ENCODE results near the gene KIF4A. TPM values are rescaled to one million over a fixed set of nuclear protein-coding genes. Genes with fewer than 3 reads are reported as not detected.
"Not testable (repeated sequence)": the region's sequence is repeated elsewhere in the genome, so short reads cannot be mapped to it uniquely, and the experiment has no call there.

KIF4A gene
- total and polyA plus RNA-seq, 10 donors, result 0.41 to 6.0 (median 2.3) TPM

GRCh38 chrX:70353514-70353913 is 63.6 kb downstream of the KIF4A start:
- 88 to 99% (median 96%) methylated on average over 5 of the region's 5 CpGs for WGBS, 5 donors
- Histone ChIP-seq H3K4me1 (no peaks in the 10 kb centered on the region), H3K4me3 (no peak overlapping the region), H3K27me3 (replicated peaks in 1 of 7) (no peaks in the 10 kb centered on the region), H3K36me3 (peaks cover 0 to 17% (median 0%) of the 10 kb centered on the region in 6 donors), H3K27ac (no peak overlapping the region), H3K9me3 (peaks cover 0 to 14% (median 0%) of the 10 kb centered on the region in 8 donors)
- intact Hi-C loops (cut with DNase I; ENCODE audit: low total_unique reads), result no loop called here
- no peak for DNase-seq
- TF ChIP-seq POLR2AphosphoS5 (IDR thresholded peaks at IDR 0.05) (no peak), POLR2A (IDR thresholded peaks at IDR 0.05) (no peak)

DNA sequence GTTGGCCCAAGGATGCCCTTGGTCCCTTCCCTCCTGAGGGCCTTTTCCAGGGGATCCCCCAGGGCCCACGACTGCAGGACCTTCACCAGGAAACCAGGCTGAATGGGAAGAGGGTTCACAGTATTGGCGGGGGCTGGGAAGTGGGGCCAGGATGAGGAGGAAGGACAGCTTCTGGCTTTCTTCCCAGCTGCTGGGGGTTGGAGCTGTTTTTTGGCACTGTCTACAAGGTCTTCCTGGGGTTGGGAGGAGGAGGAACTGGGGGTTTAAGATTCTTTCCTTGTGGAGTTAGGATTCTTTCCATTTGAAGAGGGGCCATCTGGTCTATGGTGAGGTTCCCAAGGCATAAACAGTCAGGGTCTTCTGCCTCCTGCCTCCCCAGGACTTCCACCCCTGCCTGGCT is 64.8 kb downstream of the KIF4A start:
- no peaks in the 10 kb centered on the region for H3K27me3 ChIP-seq (replicated peaks in 1 of 7)
- no peak for DNase-seq

DNA sequence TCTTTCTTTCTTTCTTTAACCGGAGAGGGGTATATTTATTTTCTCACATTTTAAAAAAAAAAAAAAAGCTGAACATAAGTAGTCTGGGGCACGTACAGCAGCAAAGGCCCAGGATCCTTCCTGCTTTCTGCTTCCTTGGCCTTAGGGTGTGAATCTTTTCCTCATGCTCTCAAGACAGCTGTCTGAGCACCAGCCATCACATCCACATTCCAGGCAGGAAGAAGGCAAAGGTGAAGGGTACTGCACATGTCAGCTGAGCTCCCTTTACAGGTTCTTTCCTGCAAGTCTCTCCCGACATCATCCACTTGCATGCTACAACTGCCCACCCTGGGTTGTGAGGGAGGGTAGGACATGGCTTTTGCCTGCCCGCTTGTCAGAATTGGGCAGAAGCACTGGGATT is 69.6 kb downstream of the KIF4A start:
- TF ChIP-seq POLR2AphosphoS5 (IDR thresholded peaks at IDR 0.05), result no peak
- no peak for TF ChIP-seq CTCF (IDR thresholded peaks at IDR 0.05 in 8 of 11, conservative IDR thresholded peaks at IDR 0.05 in 3 of 11)
- TF ChIP-seq POLR2A (IDR thresholded peaks at IDR 0.05), result no peak
- DNase-seq, result no peak
- 74 to 100% (median 96%) methylated on average over 4 of the region's 4 CpGs for WGBS, 5 donors
- H3K4me3 ChIP-seq, result no peak overlapping the region
- intact Hi-C loops (cut with DNase I; ENCODE audit: low total_unique reads), result no loop called here
- no peaks in the 10 kb centered on the region for H3K9me3 ChIP-seq
- no peaks in the 10 kb centered on the region for H3K4me1 ChIP-seq
- peaks cover 0 to 25% (median 0%) of the 10 kb centered on the region in 6 donors for H3K36me3 ChIP-seq
- no peak overlapping the region for H3K27ac ChIP-seq
- no peaks in the 10 kb centered on the region for H3K27me3 ChIP-seq (replicated peaks in 1 of 7)

More for the DNA sequence above, 64.8 kb downstream of the KIF4A start:
- 28 to 65% (median 50%) methylated on average over 2 of the region's 2 CpGs; no CpG with 5 or more reads in 1 of the 5 donors for WGBS, 5 donors
- Histone ChIP-seq H3K4me3 (no peak overlapping the region), H3K9me3 (peaks cover 0 to 6% (median 0%) of the 10 kb centered on the region in 8 donors), H3K27ac (peak overlapping the region in 1 of 8 donors; percentile 30), H3K36me3 (peaks cover 0 to 22% (median 0%) of the 10 kb centered on the region in 6 donors), H3K4me1 (no peaks in the 10 kb centered on the region)
- TF ChIP-seq POLR2A (IDR thresholded peaks at IDR 0.05) (no peak), POLR2AphosphoS5 (IDR thresholded peaks at IDR 0.05) (no peak), CTCF (IDR thresholded peaks at IDR 0.05 in 8 of 11, conservative IDR thresholded peaks at IDR 0.05 in 3 of 11) (no peak)
- intact Hi-C loops (cut with DNase I; ENCODE audit: low total_unique reads), result no loop called here

- no peak overlapping the region for H3K27ac ChIP-seq
- no peaks in the 10 kb centered on the region for H3K9me3 ChIP-seq
- no peak for TF ChIP-seq CTCF (IDR thresholded peaks at IDR 0.05 in 8 of 11, conservative IDR thresholded peaks at IDR 0.05 in 3 of 11)
- no peak for TF ChIP-seq POLR2A (IDR thresholded peaks at IDR 0.05)
- TF ChIP-seq POLR2AphosphoS5 (IDR thresholded peaks at IDR 0.05), result no peak
- H3K27me3 ChIP-seq (replicated peaks in 1 of 7), result no peaks in the 10 kb centered on the region
- H3K4me1 ChIP-seq, result no peaks in the 10 kb centered on the region
- H3K4me3 ChIP-seq, result no peak overlapping the region
- H3K36me3 ChIP-seq, result peaks cover 0 to 25% (median 0%) of the 10 kb centered on the region in 6 donors
- no peak for DNase-seq
- intact Hi-C loops (cut with DNase I; ENCODE audit: low total_unique reads), result no loop called here
- WGBS, 5 donors, result 78 to 99% (median 95%) methylated on average over 4 to 10 of the region's 10 CpGs
Observed at GRCh38 chrX:70360366-70360765, 70.5 kb downstream of the KIF4A start.

GRCh38 chrX:70368731-70369130 is 78.8 kb downstream of the KIF4A start:
- intact Hi-C loops (cut with DNase I; ENCODE audit: low total_unique reads); H3K9me3 ChIP-seq: not testable (repeated sequence)
- 56 to 96% (median 81%) methylated on average over 4 to 7 of the region's 7 CpGs for WGBS, 5 donors

More at GRCh38 chrX:70368731-70369130, 78.8 kb downstream of the KIF4A start:
- not testable (repeated sequence) for DNase-seq; H3K4me1 ChIP-seq; H3K27ac ChIP-seq; H3K27me3 ChIP-seq (replicated peaks in 1 of 7); H3K4me3 ChIP-seq; H3K36me3 ChIP-seq
